ENCODE data around the gene PEX26. TPM values are rescaled to one million over a fixed set of nuclear protein-coding genes. Genes with fewer than 3 reads are reported as not detected.
"Not testable (repeated sequence)": the region's sequence is repeated elsewhere in the genome, so short reads cannot be mapped to it uniquely, and the experiment has no call there.

PEX26 gene
- total RNA-seq, 3 donors from 2014 or later: 113 to 241 (median 123) TPM

GRCh38 chr22:18032455-18033101, 45.2 kb upstream of the PEX26 start:
- peak; percentile 71 for ATAC-seq

GRCh38 chr22:18033204-18033998, 44.4 kb upstream of the PEX26 start:
- Histone ChIP-seq H3K4me1 (ENCODE audit: low read depth) (peaks cover 4% of the 10 kb centered on the region), H3K4me3 (no peak overlapping the region), H3K9me3 (no peaks in the 10 kb centered on the region), H3K36me3 (ENCODE audit: low read depth) (no peaks in the 10 kb centered on the region)
- TF ChIP-seq CTCF (IDR thresholded peaks at IDR 0.05): no peak
- ATAC-seq (no peak), DNase-seq (no peak)
- intact Hi-C loops (cut with DNase I, micrococcal nuclease): no loop called here

More at GRCh38 chr22:18032455-18033101, 45.2 kb upstream of the PEX26 start:
- Histone ChIP-seq H3K4me3 (no peak overlapping the region), H3K4me1 (ENCODE audit: low read depth) (peaks cover 4% of the 10 kb centered on the region), H3K9me3 (no peaks in the 10 kb centered on the region), H3K36me3 (ENCODE audit: low read depth) (no peaks in the 10 kb centered on the region)
- DNase-seq: no peak
- no peak for TF ChIP-seq CTCF (IDR thresholded peaks at IDR 0.05)
- intact Hi-C loops (cut with DNase I, micrococcal nuclease): no loop called here

- no peak for TF ChIP-seq CTCF (IDR thresholded peaks at IDR 0.05)
- H3K4me3 ChIP-seq: no peak overlapping the region
- no peak for ATAC-seq
- peaks cover 4% of the 10 kb centered on the region for H3K4me1 ChIP-seq (ENCODE audit: low read depth)
- intact Hi-C loops (cut with DNase I, micrococcal nuclease): no loop called here
- H3K9me3 ChIP-seq: no peaks in the 10 kb centered on the region
- DNase-seq: no peak
- H3K36me3 ChIP-seq (ENCODE audit: low read depth): no peaks in the 10 kb centered on the region
These were observed 43.7 kb upstream of the PEX26 start for GRCh38 chr22:18034076-18034475.

- Histone ChIP-seq H3K4me1 (ENCODE audit: low read depth) (peaks cover 4% of the 10 kb centered on the region), H3K4me3 (no peak overlapping the region), H3K9me3 (no peaks in the 10 kb centered on the region), H3K36me3 (ENCODE audit: low read depth) (no peaks in the 10 kb centered on the region)
- peak; percentile 78 for ATAC-seq
- no peak for TF ChIP-seq CTCF (IDR thresholded peaks at IDR 0.05)
- DNase-seq: peak in 1 of 3 donors; percentile 44
- intact Hi-C loops (cut with DNase I, micrococcal nuclease): no loop called here
These were observed 42.0 kb upstream of the PEX26 start for GRCh38 chr22:18035751-18036150.

- H3K36me3 ChIP-seq (ENCODE audit: low read depth); intact Hi-C loops (cut with DNase I, micrococcal nuclease); ATAC-seq; DNase-seq; H3K4me3 ChIP-seq; H3K4me1 ChIP-seq (ENCODE audit: low read depth); H3K9me3 ChIP-seq: not testable (repeated sequence)
These were observed 36.9 kb upstream of the PEX26 start for GRCh38 chr22:18040898-18041297.

- no peaks in the 10 kb centered on the region for H3K9me3 ChIP-seq
- H3K4me3 ChIP-seq: no peak overlapping the region
- DNase-seq: no peak
- H3K4me1 ChIP-seq (ENCODE audit: low read depth): peaks cover 7% of the 10 kb centered on the region
- no peak for ATAC-seq
- intact Hi-C loops (cut with DNase I, micrococcal nuclease): no loop called here
- no peak for TF ChIP-seq CTCF (IDR thresholded peaks at IDR 0.05)
- no peaks in the 10 kb centered on the region for H3K36me3 ChIP-seq (ENCODE audit: low read depth)
These were observed 35.1 kb upstream of the PEX26 start for GRCh38 chr22:18042685-18043084.

All from mucosa of descending colon (tissue), 3 donors.